K562 (cell line): ENCODE measurements around the gene IFI30. TPM values are rescaled to one million over a fixed set of nuclear protein-coding genes. Genes with fewer than 3 reads are reported as not detected.

Source experiments
- ARHGAP35 ChIP-seq: fragments of 450-650 bp; IDR thresholded peaks from 2 replicates; pipeline ENCODE4 v1.6.1; 2018; ENCODE audit not compliant: partially characterized antibody
- ATF1 ChIP-seq, 2 experiments: fragments of 450-650 bp in 1 of 2; IDR thresholded peaks; 2 replicates each; pipeline ENCODE4 v1.6.1; 2016; ENCODE audit warnings: missing compliant biosample characterization in 1 of 2, missing genetic modification characterization in 1 of 2
- E2F1 ChIP-seq: sonication (generic); formaldehyde crosslinking; IDR thresholded peaks from 2 replicates; pipeline ENCODE4 v1.8.1; 2023; ENCODE audit warnings: mild to moderate bottlenecking, missing genetic modification reagents, moderate library complexity
- FOXA3 ChIP-seq, 2 experiments: fragments of 450-650 bp in 1 of 2; sonication (generic) in 1 of 2; formaldehyde crosslinking; IDR thresholded peaks in 1 of 2; conservative IDR thresholded peaks in 1 of 2; 2 replicates each; pipeline versions ENCODE4 v1.4.0 to v1.8.0; 2020 to 2022; ENCODE audit warnings: mild to moderate bottlenecking in 2 of 2, missing genetic modification reagents in 1 of 2
- GABPA ChIP-seq: fragments of 200-800 bp; sonication (Bioruptor generic); conservative IDR thresholded peaks from 2 replicates; pipeline ENCODE4 v1.6.1; 2016; ENCODE audit warnings: low read depth, missing genetic modification characterization, missing compliant biosample characterization
- GABPB1 ChIP-seq: sonication (generic); formaldehyde crosslinking; IDR thresholded peaks from 2 replicates; pipeline ENCODE4 v1.8.0; 2022; ENCODE audit warnings: mild to moderate bottlenecking, missing genetic modification reagents
- HNRNPUL1 ChIP-seq: fragments of 200-400 bp; formaldehyde crosslinking; IDR thresholded peaks from 2 replicates; pipeline ENCODE4 v1.6.1; 2017; ENCODE audit warnings: low read length
- NELFE ChIP-seq: IDR thresholded peaks from 2 replicates; pipeline ENCODE4 v1.6.1; 2011; ENCODE audit warnings: mild to moderate bottlenecking; ENCODE audit not compliant: insufficient read depth, insufficient read length
- NFIC ChIP-seq: fragments of 450-650 bp; IDR thresholded peaks from 2 replicates; pipeline ENCODE4 v1.6.1; 2017; ENCODE audit warnings: mild to moderate bottlenecking, inconsistent platforms
- NKRF ChIP-seq: fragments of 450-650 bp; IDR thresholded peaks from 2 replicates; pipeline ENCODE4 v1.6.1; 2016; ENCODE audit warnings: borderline replicate concordance
- RBFOX2 ChIP-seq: fragments of 200-400 bp; formaldehyde crosslinking; IDR thresholded peaks from 2 replicates; pipeline ENCODE4 v1.6.1; 2017; ENCODE audit warnings: low read depth, mild to moderate bottlenecking, low read length, moderate library complexity
- RBM15 ChIP-seq: fragments of 200-400 bp; formaldehyde crosslinking; IDR thresholded peaks from 2 replicates; pipeline ENCODE4 v1.6.1; 2018; ENCODE audit warnings: mild to moderate bottlenecking, low read length, moderate library complexity; ENCODE audit not compliant: insufficient read depth
- RCOR1 ChIP-seq, 2 experiments: IDR thresholded peaks; 2 replicates each; pipeline ENCODE4 v1.6.1; 2012; ENCODE audit warnings: low read depth in 2 of 2, low read length in 2 of 2, borderline replicate concordance in 1 of 2, improper control_type of control experiment in 1 of 2
- SLC30A9 ChIP-seq: fragments of 250-450 bp; sonication (Bioruptor Pico); IDR thresholded peaks from 2 replicates; pipeline ENCODE4 v1.8.0; 2022; ENCODE audit warnings: mild to moderate bottlenecking, moderate library complexity
- SRSF9 ChIP-seq: fragments of 200-400 bp; formaldehyde crosslinking; IDR thresholded peaks from 2 replicates; pipeline ENCODE4 v1.6.1; 2017; ENCODE audit warnings: low read depth, low read length, borderline replicate concordance
- TBL1XR1 ChIP-seq, 2 experiments: IDR thresholded peaks; 2 replicates each; pipeline ENCODE4 v1.6.1; 2012; ENCODE audit warnings: improper control_type of control experiment in 2 of 2, low read length in 2 of 2, mild to moderate bottlenecking in 1 of 2
- TCF7L2 ChIP-seq: fragments of 150-350 bp; IDR thresholded peaks from 2 replicates; pipeline ENCODE4 v1.6.1; 2016; ENCODE audit warnings: low read depth, mild to moderate bottlenecking, low read length, moderate library complexity
- TEAD2 ChIP-seq: fragments of 450-650 bp; IDR thresholded peaks from 2 replicates; pipeline ENCODE4 v1.6.1; 2016; ENCODE audit warnings: missing genetic modification characterization, control low read depth, missing compliant biosample characterization
- ZMIZ1 ChIP-seq, 2 experiments: fragments of 150-350 bp in 1 of 2; IDR thresholded peaks; 2 replicates each; pipeline ENCODE4 v1.6.1; 2012 to 2016; ENCODE audit warnings: low read depth in 2 of 2, low read length in 2 of 2, mild to moderate bottlenecking in 1 of 2, moderate library complexity in 1 of 2
- ZNF431 ChIP-seq: sonication (generic); formaldehyde crosslinking; IDR thresholded peaks from 2 replicates; pipeline ENCODE4 v1.8.0; 2022; ENCODE audit warnings: mild to moderate bottlenecking, missing genetic modification reagents
- ZNF75A ChIP-seq: fragments of 450-650 bp; formaldehyde crosslinking; IDR thresholded peaks from 2 replicates; pipeline ENCODE4 v1.4.0; 2020; ENCODE audit warnings: mild to moderate bottlenecking
- polyA plus RNA-seq, 8 experiments: library from polyadenylated mRNA; depleted of rRNA in 4 of 8; stranded (reverse) in 5 of 8; unstranded in 3 of 8; fragments of >200 nt; fragmentation: Nextera tagmentation in 2 of 8; fragmentation: Illumina TruSeq in 1 of 8; extraction: Ambion mirVana in 2 of 8; extraction: Trizol in 1 of 8; gene quantifications; 2 replicates each; pipeline versions ENCODE4 v1.2.1 to v1.2.3, GENCODE V29; 2011 to 2014; ENCODE audit warnings: inconsistent platforms in 1 of 8, missing spikeins in 1 of 8
- total RNA-seq, 7 experiments: library from RNA; depleted of rRNA in 6 of 7; stranded (reverse); fragments of >200 nt in 6 of 7; fragmentation: Illumina TruSeq in 2 of 7; extraction: Trizol in 2 of 7; gene quantifications; 2 replicates each; pipeline versions ENCODE4 v1.2.1 to v1.2.3, GENCODE V29; 2011 to 2021; ENCODE audit warnings: low replicate concordance in 1 of 7

IFI30 gene
- total and polyA plus RNA-seq, 9 of the 15 experiments (the other 6 are each of a cell fraction or from before 2014, with no cell fraction given) = 63.7 to 430 (median 109) TPM

GRCh38 chr19:18193388-18194180 lies 20.0 kb downstream of the IFI30 start (continued):
- TF ChIP-seq NKRF = 0 out of 2 replicates have a peak, but pooled peaks have one; percentile 85
- TF ChIP-seq RCOR1 (IDR thresholded peaks at IDR 0.05; ENCODE audit: borderline replicate concordance in 1 of 2, low read depth in 2 of 2, low read length in 2 of 2) = peak in 1 of 2 experiments; percentile 24; a peak in 2 of 4 replicates
- TF ChIP-seq ZNF431 (CRISPR knock-in tag) = 0 out of 2 replicates have a peak, but pooled peaks have one; percentile 14
- peak; percentile 46; the same call in 1 of the 2 replicates for TF ChIP-seq E2F1
- TF ChIP-seq SRSF9 = no peak
- TF ChIP-seq GABPB1 (CRISPR knock-in tag) = peak; percentile 65; the same call in 1 of the 2 replicates
- TF ChIP-seq ARHGAP35 = no peak
- TF ChIP-seq NELFE = no peak
- TF ChIP-seq TCF7L2 = no peak
- no peak for TF ChIP-seq GABPA
- TF ChIP-seq HNRNPUL1 = no peak
- no peak for TF ChIP-seq ZMIZ1 (IDR thresholded peaks at IDR 0.05; ENCODE audit: low read depth in 2 of 2, low read length in 2 of 2)
- peak; percentile 68 for TF ChIP-seq RBFOX2
- no peak for TF ChIP-seq SLC30A9 (CRISPR knock-in tag)
- TF ChIP-seq TEAD2 (tag) = no peak
- TF ChIP-seq ATF1 (CRISPR knock-in tag; IDR thresholded peaks at IDR 0.05) = no peak
- TF ChIP-seq ATF1 (tag; IDR thresholded peaks at IDR 0.05) = no peak
- TF ChIP-seq TBL1XR1 (IDR thresholded peaks at IDR 0.05; ENCODE audit: low read length in 2 of 2) = 0 out of 4 replicates have a peak, but pooled peaks of 1 of the 2 experiments have one; percentile 34
- TF ChIP-seq FOXA3 (CRISPR knock-in tag; conservative IDR thresholded peaks at IDR 0.05 in 1 of 2, IDR thresholded peaks at IDR 0.05 in 1 of 2) = no peak
- no peak for TF ChIP-seq RBM15
- TF ChIP-seq ZNF75A (CRISPR knock-in tag) = no peak
- 0 out of 2 replicates have a peak, but pooled peaks have one; percentile 14 for TF ChIP-seq NFIC
